Activated T-helper 1 cell treated with anti-CD3 and anti-CD28 coated beads, Interleukin-2, amount 50 U/mL, for 16 hours (primary cell): ENCODE results near the gene RAD50.
"Not testable (repeated sequence)": the region's sequence is repeated elsewhere in the genome, so short reads cannot be mapped to it uniquely, and the experiment has no call there.

ENCODE experiments used
- DNase-seq, 2 donors: peaks; one replicate each; pipeline ENCODE4 v3.0.0-alpha.2; 2020; ENCODE audit warnings: low read depth in 1 of 2, low spot score in 1 of 2

The RAD50 gene

DNA sequence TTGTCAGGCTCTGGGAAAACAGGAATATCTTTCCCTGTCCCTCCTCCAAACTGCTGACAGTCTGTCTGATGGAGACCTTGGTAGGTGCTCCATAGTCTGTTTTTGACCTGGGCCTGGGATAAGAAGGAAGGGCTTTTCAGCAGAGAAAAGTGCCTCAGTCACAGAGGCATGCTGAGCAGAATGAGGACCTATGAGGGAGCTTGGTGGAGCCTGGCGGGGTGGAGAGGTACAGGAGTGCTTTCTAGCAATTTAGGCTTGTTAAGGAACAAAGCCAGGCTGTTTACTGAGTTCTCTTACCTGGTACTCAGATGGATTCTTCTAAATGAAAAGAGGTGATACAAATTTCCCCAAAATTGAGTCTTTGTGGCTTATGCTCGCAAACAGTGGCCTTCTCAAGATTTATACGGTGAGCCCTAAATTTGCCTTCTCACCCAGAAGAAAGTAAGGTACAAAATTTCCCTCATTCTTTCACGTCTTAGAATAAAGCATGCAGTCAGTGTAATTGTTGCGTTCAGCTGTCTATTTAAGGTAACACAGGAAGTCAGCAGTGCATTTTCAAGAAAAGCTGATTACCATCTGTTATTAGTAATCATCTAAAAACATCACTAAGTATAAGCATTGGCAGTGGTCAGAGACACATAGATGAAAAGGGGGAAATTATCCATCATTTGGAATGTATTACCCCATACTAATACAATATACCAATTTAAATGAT is 72.6 kb downstream of the RAD50 start:
- no peak for DNase-seq

- DNase-seq = not testable (repeated sequence)
These were observed 76.8 kb downstream of the RAD50 start for GRCh38 chr5:132633587-132633986.

GRCh38 chr5:132635873-132636272 is 79.1 kb downstream of the RAD50 start:
- no peak for DNase-seq

DNA sequence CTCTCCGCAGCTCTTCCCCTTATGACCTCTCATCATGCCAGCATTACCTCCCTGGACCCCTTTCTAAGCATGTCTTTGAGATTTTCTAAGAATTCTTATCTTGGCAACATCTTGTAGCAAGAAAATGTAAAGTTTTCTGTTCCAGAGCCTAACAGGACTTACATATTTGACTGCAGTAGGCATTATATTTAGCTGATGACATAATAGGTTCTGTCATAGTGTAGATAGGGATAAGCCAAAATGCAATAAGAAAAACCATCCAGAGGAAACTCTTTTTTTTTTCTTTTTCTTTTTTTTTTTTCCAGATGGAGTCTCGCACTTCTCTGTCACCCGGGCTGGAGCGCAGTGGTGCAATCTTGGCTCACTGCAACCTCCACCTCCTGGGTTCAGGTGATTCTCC is 80.5 kb downstream of the RAD50 start:
- no peak for DNase-seq

GRCh38 chr5:132639706-132640130 is 82.9 kb downstream of the RAD50 start:
- no peak for DNase-seq

- no peak for DNase-seq
These were observed 83.8 kb downstream of the RAD50 start for GRCh38 chr5:132640613-132641012.

DNA sequence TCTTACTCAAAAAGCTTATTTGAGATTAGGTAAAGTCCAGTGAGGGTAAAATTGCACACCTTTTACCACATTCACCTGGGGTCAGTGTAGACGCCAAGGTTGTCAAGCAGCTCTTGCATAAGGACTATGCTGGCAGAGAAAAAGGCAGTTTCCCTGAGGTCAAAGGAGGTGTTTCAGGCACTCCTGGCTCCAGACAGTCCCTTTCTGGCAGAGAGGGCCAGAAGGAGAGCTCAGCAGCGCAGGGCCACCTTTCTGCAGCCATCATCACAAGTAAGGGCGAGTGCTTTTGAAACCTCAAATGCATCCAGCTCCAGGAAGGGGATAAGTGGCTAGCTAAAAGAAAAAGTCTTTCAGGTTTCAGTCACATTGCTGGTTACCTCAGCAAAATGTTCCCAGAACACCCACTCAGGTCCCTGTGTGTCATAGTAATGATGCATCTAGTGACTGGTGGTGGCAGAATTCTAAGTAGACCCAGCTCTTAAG is 84.5 kb downstream of the RAD50 start:
- DNase-seq = no peak

GRCh38 chr5:132641841-132642240 is 85.1 kb downstream of the RAD50 start:
- no peak for DNase-seq

GRCh38 chr5:132644177-132644576 is 87.4 kb downstream of the RAD50 start:
- DNase-seq = no peak

DNA sequence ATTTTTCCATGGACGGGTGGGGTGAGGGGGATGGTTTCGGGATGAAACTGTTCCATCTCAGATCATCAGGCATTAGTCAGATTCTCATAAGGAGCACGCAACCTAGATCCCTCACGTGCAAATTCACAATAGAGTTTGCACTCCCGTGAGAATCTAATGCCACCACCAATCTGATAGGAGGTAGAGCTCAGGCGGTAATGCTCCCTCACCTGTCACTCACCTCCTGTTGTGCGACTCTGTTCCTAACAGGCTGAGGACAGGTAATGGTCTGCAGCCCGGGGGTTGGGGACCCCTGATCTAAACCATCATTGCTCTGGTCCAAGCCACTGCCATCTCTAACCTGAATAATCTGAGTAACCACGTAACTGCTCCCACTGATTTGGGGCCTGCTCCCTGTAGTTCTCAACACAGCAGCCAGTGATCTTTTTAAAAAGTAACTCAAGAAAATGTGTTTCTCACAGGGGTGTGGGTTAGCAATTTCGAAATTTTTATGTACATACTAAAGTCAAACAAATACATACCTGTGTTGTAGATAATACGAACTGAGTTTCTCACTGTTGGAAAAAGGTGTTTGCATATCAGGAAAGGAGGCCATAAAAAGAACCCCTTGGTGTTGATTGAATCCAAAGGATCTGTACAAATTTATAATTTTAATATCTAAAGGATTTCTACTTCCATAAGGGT is 89.9 kb downstream of the RAD50 start:
- DNase-seq = no peak

GRCh38 chr5:132647473-132647872 is 90.7 kb downstream of the RAD50 start:
- no peak for DNase-seq

GRCh38 chr5:132648355-132648754 is 91.6 kb downstream of the RAD50 start:
- no peak for DNase-seq

DNA sequence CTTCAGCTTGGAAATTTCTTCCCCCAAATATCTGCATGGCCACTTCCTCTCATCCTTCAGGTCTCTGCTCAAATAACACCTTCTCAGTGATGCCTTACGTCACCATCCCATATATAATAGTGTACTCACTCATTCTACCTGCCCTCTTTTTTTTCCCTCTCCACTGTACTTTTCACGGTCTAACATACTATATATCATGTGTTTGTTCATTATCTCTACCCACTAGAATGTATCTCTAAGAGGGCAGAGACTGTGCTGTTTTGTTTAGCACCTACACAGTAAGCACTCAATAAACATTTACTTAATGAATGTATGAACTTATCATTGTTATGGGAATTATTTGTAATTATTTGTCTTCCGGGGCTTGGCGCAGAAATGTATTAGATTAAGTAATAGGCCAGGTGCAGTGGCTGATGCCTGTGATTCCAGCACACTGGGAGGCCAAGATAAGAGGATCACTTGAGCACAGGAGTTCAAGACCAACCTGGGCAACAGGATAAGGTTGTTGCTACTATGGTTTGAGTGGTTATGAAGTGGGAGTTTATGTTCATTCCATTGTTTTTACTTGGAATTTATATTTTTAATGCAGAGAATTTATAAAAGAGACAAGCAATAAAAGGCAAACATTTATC is 95.2 kb downstream of the RAD50 start:
- no peak for DNase-seq

DNA sequence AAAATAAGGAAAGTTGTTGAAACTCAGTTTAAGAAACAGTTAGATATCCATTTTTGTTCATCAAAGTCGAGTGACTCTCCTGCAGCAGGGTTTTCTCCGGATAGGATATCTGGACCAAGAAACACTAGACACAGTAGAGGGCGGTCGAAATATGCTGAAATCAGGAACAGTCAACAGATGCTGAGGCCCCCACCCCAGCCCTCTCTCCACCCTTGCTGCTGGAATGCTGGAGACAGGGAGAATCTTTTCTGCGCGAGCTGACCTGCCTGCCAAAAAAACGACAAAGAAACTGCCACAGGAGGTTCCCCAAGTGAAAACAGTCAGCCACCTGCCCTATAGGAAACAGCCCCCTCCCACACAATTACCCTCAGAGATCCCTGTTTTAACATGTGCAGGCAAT is 96.9 kb downstream of the RAD50 start:
- no peak for DNase-seq

DNA sequence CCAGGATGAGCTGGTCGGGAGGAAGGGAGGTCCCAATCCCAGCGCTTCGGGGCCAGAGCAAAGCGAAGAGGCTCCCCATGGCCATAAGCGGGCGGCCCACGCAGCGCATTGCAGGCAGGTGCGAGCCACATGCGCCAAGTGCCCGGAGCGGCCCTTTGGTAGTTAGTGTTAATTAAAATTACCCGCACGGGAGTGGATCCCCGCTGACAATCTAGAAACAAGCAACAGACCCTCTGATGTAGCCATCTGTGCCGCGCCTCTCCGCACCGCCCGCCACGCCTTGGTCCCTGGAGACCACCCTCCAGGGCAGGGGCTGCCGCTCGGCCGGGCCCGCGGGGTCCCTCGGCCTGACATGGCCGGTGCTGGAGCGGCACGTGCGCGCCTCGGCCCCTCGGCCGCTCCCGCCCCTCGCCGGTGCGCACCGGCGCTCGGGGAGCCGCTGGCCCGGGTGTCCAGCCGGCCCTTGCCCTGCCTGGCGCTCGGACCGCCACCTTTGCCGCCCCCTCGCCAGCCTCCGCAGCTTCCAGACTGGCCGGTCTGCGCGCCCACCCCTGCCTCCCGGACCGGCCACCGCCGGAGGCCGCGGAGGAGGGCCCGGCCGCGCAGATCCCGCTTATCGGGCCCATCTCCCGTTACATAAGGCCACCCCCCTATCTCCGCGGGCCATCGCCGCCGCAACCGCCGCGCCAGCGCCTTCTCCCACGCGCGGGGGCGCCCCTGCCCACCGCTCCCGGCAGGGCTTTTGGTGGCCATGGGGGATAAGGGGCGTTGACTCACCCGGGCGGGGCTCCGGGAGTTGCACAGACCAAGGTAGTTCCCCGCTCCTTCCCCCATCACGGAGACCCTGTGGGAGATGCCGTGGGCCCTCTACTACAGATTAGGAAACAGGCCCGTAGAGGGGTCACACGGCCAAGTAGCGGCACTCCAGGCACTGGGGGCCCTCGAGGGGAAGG is 99.3 kb downstream of the RAD50 start:
- DNase-seq = no peak

GRCh38 chr5:132656774-132657355 is 100.1 kb downstream of the RAD50 start:
- DNase-seq = no peak

DNA sequence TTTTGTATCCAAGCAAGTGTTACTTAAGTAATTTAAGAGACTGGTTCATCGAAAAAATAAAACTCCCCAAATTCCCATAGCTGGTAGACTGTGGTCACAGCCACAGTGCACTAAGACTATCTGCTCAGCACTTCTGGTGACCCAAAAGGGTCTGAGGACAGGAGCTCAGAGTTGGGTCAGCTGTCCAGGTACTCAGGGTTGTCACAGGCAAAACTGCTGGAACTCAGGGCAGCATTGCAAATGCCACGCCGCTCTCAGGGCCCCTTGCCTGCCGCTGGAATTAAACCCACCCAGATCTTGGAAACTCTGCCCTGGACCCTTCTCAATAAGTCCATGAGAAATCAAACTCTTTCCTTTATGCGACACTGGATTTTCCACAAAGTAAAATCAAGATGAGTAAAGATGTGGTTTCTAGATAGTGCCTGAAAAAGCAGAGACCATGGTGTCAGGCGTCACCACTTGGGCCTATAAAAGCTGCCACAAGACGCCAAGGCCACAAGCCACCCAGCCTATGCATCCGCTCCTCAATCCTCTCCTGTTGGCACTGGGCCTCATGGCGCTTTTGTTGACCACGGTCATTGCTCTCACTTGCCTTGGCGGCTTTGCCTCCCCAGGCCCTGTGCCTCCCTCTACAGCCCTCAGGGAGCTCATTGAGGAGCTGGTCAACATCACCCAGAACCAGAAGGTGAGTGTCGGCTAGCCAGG is 101.1 kb downstream of the RAD50 start, which contains the start of gene IL13:
Gene IL13, plus strand, starts transcription at position 498 of the 705 bp plus-strand sequence. Its CDS starts 14 bp downstream, at position 512.
- DNase-seq = no peak

GRCh38 chr5:132658381-132659302 is 101.9 kb downstream of the RAD50 start:
- DNase-seq = no peak
